ENCODE data around the gene FLII.
A peak's percentile ranks its signal among the peaks of the same experiment; 100 is the strongest.

Gene FLII

DNA sequence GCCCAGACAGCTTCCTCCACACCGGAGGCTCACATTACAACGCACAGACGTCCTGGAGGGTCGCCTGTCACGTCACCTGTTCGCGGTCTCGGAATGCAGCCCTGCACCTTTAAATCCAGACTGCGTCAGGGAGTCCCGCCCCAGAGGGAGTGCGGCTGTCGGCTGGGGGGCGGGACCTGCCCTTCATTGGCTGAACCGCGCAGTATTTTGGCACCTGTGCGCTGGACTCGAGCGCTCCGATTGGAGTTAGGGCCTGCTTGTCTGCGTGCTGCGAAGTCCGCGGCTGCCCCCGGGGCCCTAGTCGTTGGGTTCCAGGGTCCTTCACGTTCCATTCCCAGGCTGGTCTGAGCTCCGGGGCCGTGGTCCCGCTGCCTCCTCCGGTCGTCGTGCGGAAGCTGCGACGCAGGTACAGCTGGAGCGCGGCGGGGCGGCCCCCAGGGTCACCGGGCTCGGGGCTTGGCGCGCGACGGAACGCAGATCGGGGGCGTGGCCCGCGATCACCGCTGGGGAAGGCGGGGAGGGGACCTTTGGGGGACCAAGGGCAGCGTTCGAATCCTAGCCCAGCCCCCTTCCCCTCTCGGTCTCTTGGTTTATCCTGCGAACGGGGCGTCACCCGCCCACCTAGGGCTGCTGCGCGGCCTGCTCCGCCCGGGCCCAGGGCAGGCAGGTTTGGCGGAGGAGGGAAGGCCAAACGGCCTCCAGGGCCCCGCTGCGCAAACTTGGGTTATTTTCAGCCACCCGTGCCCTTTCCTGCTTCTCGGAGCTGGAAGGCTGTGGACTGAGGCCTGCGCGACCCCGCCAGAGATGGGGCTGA is 2.0 kb upstream of the FLII start, which contains the start of gene MIEF2:
Gene MIEF2, plus strand, starts transcription at position 331 of the 814 bp plus-strand sequence. CDS start 2,059 bp downstream, outside the sequence.
- no peak for DNase-seq

GRCh38 chr17:18259621-18260331 is 1.2 kb upstream of the FLII start:
- DNase-seq = no peak

GRCh38 chr17:18257982-18258355 is 569 bp downstream of the FLII start:
- DNase-seq = no peak

GRCh38 chr17:18257268-18257981 is 1.1 kb downstream of the FLII start:
- DNase-seq = no peak

DNA sequence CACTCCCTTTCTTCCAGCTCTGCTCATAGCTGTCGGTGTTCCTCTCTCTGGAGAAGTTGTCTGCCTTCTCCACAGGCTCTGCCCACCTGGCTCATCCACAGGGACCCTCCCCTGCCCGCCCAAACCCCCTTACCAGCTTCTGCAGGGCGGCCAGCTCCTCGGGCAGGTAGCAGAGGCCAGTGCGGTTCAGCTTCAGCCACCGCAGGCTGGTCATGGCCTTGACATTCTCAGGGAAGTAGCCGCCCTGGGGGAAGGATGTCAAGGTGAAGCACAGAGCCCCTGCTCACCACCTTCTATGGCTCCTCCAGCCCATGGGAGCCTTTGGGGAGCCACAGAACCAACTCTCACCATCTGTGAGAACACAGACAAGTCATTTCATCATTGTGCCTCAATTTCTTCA is 1.8 kb downstream of the FLII start:
- no peak for DNase-seq

DNA sequence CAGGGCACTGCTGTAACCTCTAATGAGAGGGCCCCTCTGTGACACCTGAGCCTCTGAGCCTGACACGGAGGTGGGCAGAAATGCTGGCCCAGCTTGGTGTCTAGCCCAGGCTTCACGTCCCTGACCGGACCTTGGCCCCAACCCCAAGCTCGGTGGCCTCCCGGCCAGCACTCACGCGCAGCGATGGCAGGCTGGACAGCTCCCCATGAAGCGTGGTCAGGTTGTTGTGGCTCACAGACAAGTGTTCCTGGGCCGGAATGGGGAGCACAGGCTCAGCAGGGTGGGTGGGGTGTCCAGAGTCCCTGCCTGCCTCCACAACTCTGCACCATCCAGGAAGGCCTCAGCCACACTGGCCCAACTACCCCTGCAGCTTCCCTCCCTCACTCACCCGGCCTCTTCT is 2.2 kb downstream of the FLII start:
- DNase-seq = no peak

DNA sequence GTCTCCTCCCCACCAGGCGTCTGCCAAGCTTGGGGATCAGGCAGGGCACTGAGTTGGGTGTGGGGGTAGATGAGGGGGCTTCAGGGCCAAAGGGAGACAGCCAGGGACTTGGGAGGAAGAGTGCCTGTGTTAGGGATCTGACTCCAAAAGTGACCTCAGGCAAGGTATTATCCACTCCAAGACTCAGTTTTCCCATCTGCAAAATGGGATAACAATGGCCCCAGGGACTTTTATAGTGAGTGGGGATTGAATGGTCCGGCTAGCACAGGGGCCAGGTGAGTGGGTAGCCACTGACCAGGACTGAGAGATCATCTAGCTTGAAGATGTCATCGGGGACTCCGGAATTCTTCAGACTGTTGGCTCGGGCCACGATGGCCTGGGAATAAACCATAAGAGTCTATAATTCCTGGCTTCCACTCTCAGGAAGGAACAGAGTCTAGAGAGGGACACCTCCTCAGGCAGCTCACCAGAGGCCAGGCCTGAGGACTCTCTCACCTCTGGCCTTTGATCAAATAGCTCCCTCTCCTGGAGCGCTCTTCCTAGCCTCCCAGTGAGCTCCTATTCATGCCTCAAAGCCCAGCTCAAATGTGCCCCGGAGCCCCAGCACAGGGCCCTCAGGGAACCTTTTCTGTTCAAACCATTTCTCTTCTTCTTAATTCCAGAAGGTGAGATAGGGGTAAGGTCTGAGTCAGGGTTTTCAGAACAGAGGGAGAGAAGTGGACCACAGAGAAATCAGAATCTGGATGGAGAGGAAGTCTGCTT is 3.5 kb downstream of the FLII start:
- no peak for DNase-seq

DNA sequence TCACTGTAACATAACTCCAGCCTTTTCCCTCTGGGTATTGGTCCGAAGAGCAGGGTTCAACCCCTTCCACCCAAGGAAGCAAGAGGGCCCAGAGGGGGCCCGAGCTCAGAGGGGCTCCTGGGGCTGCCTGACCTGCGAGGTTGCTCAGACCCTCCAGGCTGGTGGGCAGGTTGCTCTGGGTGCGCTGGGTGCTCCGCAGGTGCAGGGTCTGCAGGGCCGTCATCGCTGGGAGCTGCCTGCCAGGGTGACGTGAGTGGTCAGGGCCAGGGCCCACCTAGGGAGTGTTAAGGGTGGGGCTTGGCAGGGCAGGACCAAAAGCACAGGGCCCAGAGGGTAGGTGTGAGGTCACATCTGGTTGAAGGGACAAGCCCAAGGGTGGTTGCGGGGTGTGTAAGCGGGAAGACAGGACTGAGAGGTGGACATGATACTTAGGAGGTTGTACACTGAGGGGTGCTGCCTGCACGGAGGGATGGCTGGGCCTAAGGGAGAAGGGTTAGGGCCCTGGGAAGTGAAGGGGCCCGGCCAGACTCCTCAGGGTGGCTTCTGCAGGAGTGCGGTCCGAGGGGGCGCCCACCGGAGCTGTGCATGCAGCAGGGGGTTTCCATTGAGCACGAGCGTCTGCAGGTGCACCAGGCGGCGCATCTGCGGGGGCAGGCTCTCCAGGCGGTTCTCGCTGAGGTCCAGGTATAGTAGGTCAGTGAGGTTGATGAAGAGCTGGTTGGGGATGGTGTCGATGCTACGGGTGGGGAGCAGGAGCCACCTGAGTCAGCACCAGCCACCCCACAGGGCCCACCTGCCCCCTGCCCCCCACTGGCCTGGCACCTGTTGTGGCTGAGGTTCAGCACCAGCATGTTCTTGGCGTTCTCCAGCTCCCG is 4.4 kb downstream of the FLII start:
- no peak for DNase-seq

DNA sequence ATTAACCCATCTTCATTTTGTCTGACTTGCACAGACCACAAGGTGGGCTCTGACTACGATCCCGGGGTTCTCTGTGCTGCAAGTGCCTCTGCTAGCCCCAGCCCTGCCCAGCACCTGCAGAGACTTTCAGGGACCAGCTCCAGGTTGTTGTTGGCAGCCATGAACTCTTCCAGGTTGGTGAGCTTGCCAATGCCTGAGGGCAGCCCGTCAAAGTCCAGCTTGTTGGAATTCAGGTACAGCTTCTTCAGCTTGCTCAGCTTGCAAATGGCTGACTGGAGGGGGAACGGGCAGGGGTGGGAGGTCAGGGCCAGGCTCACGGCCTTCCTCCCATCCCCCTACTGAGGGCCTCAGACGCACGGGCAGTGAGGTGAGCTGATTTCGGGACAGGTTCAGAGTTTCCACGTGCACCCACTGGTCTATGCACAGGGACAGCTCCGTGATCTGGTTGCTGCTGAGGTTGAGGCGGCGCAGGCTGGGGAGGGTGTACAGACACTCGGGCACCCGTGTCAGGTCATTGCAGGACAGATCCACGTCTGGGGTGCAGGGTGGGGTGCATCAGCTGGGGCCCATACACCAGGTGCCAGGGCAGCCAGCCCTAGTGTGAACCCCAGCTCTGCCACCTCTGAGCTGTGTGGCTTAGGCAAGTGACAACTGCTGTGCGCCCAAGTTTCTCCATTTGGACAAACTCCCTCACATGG is 5.2 kb downstream of the FLII start:
- no peak for DNase-seq

GRCh38 chr17:18252160-18252559 is 6.4 kb downstream of the FLII start:
- no peak for DNase-seq

- no peak for DNase-seq
Measured at GRCh38 chr17:18251204-18251603, 7.3 kb downstream of the FLII start.

- DNase-seq = no peak
Measured at GRCh38 chr17:18250708-18251107, 7.8 kb downstream of the FLII start.

DNA sequence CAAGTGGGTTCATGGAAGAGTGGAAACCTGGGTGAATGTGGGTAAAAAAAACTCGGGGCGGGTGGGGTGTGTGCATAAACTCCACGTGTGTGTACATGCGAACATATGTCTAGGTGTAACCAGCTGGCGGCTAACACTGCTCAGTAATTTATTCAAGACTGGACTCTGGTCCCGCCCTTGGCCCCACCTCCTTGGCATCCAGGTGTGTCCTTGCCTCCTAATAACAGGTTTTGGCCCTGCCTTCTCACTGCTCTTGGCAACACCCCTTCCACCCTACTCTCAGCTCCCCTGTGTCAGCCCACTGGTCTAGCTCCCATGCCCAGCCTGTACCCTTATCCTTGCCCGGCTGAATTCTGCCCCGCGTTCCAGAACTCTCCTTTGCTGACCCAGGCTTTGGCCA is 8.3 kb downstream of the FLII start:
- no peak for DNase-seq

DNA sequence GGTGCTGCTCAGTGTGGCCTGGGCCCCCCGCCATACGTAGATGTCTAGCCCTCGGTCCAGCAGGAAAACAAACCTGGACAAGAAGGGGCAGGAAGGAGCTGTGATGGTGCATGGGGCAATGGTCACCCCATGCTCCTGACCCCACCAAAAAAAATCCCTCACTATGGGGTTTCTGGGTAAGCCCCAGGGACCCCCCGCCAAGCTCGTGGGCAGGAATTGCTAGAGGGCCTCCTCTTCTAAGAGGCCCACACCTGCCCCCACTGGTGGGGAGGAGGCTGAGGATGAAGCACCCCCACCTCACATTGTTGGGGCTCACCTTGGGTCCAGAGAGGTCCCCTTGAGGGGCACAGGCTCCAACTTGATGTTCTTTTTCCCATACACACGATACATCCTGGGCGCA is 9.7 kb downstream of the FLII start:
- DNase-seq = no peak

DNA sequence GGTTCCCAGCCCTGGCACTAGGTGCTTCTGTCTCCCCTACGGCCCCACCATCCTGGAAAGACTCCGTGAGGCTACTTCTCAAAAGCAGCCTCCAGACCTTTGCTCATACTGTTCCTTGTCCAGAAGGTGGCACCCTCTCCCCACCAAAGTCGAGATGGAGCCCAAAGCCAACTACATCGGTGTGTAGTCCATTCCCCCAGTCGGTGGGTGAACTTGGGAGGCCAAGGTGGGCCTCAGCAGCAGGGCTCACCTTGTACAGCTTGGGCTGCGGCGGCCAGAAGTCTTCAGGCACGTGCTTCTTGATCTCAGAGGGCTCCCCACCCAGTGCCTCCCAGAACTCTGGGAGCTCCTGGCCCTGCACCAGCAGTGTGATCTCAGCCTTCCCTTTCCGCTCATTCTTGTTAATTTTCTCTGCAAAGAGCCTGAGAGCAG is 10.2 kb downstream of the FLII start:
- no peak for DNase-seq

DNA sequence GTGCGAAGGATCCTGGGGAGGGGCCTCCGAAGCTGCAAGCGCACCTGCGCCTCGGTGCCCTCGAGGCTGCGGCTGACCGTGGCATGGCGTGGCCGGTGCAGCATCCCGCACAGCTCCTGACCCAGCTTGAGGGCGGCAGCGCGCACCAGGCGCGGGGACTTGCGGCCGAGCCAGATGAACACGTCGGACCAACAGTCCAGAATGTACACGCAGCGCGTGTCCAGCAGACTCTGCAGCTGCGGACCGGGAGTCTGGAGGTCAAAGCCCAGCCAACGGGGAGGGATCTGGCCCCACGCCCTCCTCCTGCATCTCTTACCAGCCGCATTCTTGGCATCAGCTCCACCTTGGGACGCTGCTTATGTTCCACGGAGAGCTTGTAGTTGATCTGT is 10.9 kb downstream of the FLII start:
- no peak for DNase-seq

DNA sequence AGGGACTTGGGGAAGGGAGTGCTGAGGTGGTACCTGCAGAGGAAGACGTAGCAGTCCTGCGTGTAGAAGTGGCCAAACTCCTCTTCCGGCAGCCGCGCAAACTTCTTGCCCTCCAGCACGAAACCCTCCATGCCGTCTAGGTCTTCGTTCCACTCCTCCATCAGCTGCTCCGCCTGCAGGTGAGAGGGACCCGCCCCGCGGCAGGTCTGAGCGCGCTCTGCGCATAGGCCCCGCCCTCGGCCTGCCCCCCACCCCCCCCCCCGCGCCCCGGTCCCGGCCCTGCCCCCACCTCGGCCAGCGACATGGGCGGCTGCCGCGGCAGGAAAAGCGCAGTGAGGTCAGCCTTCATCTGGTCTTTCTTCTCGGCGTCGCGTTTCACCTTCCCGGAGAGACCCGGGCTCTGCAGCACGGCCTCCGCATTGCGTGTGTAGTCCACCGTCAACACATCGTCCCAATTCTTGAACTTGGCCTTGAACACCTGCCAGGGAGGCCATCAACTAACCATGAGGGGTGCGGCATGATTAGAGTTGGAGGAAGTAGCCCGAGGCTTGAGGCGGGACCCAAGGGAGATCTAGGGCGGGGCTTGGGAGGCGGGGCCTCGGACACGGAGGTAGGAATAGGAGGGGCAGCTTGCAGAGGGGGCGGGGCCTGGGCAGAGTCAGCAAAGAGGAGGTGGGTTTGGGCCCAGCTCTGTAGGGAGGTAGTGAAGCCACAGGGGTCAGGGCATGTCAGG is 11.5 kb downstream of the FLII start:
- DNase-seq = peak; percentile 25

DNA sequence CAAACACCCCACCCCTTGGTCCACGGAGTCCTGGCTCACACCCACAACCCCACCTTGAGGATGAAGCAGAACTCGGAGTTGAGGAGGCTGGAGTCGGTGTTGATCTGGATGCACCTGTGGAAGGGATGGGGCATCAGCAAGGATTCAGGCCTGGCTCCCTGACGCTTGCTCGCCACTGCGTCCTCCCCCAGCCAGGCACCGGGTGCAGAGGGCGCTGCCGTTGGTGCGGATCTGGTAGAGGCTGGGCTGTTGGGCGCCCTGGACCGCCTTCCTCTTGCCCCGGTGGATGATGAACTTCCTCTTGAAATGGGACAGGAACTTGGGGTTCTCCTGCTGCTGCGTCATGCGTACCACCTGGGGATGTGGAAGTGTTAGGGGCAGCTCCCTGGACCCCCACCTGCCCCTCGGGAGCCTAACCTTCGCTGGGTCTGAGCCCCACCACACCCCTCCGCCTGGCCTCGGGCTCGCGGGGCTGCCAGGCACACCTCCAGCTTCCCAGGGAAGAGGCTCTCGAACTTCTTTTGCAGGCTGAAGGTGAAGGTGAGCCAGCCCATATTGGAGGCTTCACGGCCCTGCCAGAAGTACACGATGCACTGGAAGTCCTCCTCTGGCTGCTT is 12.3 kb downstream of the FLII start:
- DNase-seq = no peak

DNA sequence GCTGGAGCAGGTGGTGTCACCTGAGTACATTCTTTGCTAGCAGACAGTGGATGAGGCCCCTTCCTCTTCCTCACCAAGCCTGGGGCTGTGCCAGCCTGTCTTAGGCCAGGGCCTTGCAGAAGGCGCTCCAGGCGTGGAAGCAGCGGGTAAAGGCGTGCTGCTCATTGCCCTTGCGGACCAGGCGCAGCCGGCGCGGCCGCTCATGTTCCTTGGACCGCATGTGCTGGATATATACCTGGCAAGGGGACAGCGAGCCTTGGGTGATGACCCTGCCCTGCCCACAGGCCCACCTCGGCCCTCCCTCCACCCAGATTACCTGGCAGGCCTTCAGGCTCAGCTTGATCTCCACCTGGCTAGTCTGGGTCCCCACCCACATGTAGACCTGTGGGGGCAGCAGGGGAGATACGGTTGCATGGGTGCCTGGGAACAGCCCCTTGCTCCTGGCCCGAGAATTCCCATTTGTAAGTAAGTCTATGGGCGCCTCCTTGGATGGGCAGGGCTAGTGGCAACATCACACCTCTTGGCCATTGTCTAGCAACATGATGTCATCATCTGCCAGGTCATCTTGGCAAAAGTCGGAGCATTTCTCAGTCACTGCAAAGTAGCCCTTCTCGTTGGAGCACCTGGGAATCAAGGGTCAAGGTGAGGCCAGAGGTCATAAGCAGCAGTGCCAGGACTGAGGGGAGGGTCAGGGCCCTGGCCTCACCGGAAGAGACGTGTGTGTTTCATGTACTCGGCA is 13.3 kb downstream of the FLII start:
- no peak for DNase-seq

All from NCI-H1417 treated with DMSO at 0.1 percent for 48 hours (cell line).